PC-9 (cell line): ENCODE data around the gene DST.
"Not testable (repeated sequence)": the region's sequence is repeated elsewhere in the genome, so short reads cannot be mapped to it uniquely, and the experiment has no call there.

Experiments used
- EZH2 ChIP-seq: fragments of 200-600 bp; sonication (generic); IDR thresholded peaks from 2 replicates; pipeline ENCODE4 v1.8.0; 2017; ENCODE audit warnings: antibody characterized with exemption, low read depth
- TF ChIP-seq, protein P1 (sequence below): fragments of 200-600 bp; sonication (generic); conservative IDR thresholded peaks from 2 replicates; pipeline ENCODE4 v1.6.1; 2017; ENCODE audit warnings: mixed run types, antibody characterized with exemption, mild to moderate bottlenecking, moderate library complexity

DNA sequence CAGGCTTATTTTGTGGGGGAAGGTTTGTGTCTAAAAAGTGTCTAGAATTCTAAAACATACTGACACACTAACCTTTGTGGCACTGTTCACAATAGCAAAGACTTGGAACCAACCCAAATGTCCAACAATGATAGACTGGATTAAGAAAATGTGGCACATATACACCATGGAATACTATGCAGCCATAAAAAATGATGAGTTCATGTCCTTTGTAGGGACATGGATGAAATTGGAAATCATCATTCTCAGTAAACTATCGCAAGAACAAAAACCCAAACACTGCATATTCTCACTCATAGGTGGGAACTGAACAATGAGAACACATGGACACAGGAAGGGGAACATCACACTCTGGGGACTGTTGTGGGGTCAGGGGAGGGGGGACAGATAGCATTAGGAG lies 146.0 kb downstream of the DST start:
- TF ChIP-seq, protein P1, sequence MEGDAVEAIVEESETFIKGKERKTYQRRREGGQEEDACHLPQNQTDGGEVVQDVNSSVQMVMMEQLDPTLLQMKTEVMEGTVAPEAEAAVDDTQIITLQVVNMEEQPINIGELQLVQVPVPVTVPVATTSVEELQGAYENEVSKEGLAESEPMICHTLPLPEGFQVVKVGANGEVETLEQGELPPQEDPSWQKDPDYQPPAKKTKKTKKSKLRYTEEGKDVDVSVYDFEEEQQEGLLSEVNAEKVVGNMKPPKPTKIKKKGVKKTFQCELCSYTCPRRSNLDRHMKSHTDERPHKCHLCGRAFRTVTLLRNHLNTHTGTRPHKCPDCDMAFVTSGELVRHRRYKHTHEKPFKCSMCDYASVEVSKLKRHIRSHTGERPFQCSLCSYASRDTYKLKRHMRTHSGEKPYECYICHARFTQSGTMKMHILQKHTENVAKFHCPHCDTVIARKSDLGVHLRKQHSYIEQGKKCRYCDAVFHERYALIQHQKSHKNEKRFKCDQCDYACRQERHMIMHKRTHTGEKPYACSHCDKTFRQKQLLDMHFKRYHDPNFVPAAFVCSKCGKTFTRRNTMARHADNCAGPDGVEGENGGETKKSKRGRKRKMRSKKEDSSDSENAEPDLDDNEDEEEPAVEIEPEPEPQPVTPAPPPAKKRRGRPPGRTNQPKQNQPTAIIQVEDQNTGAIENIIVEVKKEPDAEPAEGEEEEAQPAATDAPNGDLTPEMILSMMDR = not testable (repeated sequence)
- TF ChIP-seq EZH2 = not testable (repeated sequence)
